HepG2 (cell line): Measurements from ENCODE around the gene C20orf202. TPM values are rescaled to one million over a fixed set of nuclear protein-coding genes. Genes with fewer than 3 reads are reported as not detected.

ENCODE experiments used
- AKAP8 ChIP-seq: sonication (generic); formaldehyde crosslinking; IDR thresholded peaks from 2 replicates; pipeline ENCODE4 v1.5.1; 2020; ENCODE audit warnings: mild to moderate bottlenecking, missing genetic modification reagents
- ARID5B ChIP-seq: IDR thresholded peaks from 2 replicates; pipeline ENCODE4 v1.4.0; 2020; ENCODE audit warnings: mild to moderate bottlenecking, missing genetic modification reagents
- ELK4 ChIP-seq: sonication (generic); formaldehyde crosslinking; IDR thresholded peaks from 2 replicates; pipeline ENCODE4 v1.9.0; 2021; ENCODE audit warnings: missing genetic modification reagents, borderline replicate concordance
- IRF1 ChIP-seq: sonication (generic); formaldehyde crosslinking; IDR thresholded peaks from 2 replicates; pipeline ENCODE4 v1.4.0; 2020; ENCODE audit warnings: low read depth, mild to moderate bottlenecking, missing genetic modification reagents
- LCORL ChIP-seq, 2 experiments: fragments of 450-650 bp in 1 of 2; sonication (generic) in 1 of 2; formaldehyde crosslinking in 1 of 2; IDR thresholded peaks; 2 replicates each; pipeline versions ENCODE4 v1.5.0 to v1.6.1; 2017 to 2020; ENCODE audit warnings: antibody characterized with exemption in 1 of 2, missing genetic modification reagents in 1 of 2
- MAX ChIP-seq: IDR thresholded peaks from 2 replicates; pipeline ENCODE4 v1.6.1; 2012; ENCODE audit warnings: inconsistent platforms
- NFE2 ChIP-seq: sonication (generic); formaldehyde crosslinking; IDR thresholded peaks from 2 replicates; pipeline ENCODE4 v1.4.0; 2020; ENCODE audit warnings: missing genetic modification reagents
- RXRA ChIP-seq: sonication (generic); formaldehyde crosslinking; IDR thresholded peaks from 2 replicates; pipeline ENCODE4 v1.5.1; 2020; ENCODE audit warnings: missing genetic modification reagents
- SAFB2 ChIP-seq: sonication (generic); formaldehyde crosslinking; IDR thresholded peaks from 2 replicates; pipeline ENCODE4 v1.5.1; 2020; ENCODE audit warnings: missing genetic modification reagents, low read depth, mild to moderate bottlenecking, borderline replicate concordance
- SP2 ChIP-seq: sonication (generic); formaldehyde crosslinking; IDR thresholded peaks from 2 replicates; pipeline ENCODE4 v1.5.1; 2020; ENCODE audit warnings: mild to moderate bottlenecking, missing genetic modification reagents
- SP5 ChIP-seq: IDR thresholded peaks from 2 replicates; pipeline ENCODE4 v1.6.1; 2016; ENCODE audit warnings: low read depth, borderline replicate concordance
- TMF1 ChIP-seq: sonication (generic); formaldehyde crosslinking; IDR thresholded peaks from 2 replicates; pipeline ENCODE4 v1.8.1; 2022; ENCODE audit warnings: low read depth, missing genetic modification reagents
- UBTF ChIP-seq: sonication (generic); formaldehyde crosslinking; IDR thresholded peaks from 2 replicates; pipeline ENCODE4 v1.4.0; 2020; ENCODE audit warnings: mild to moderate bottlenecking, missing genetic modification reagents
- ZBTB10 ChIP-seq: sonication (generic); formaldehyde crosslinking; IDR thresholded peaks from 2 replicates; pipeline ENCODE4 v1.4.0; 2020; ENCODE audit warnings: missing genetic modification reagents, borderline replicate concordance
- ZBTB7A ChIP-seq: sonication (generic); formaldehyde crosslinking; IDR thresholded peaks from 2 replicates; pipeline ENCODE4 v1.8.0; 2022; ENCODE audit warnings: mild to moderate bottlenecking, missing genetic modification reagents
- ZNF672 ChIP-seq: sonication (generic); formaldehyde crosslinking; IDR thresholded peaks from 2 replicates; pipeline ENCODE4 v1.8.1; 2022; ENCODE audit warnings: missing genetic modification reagents
- ZNF883 ChIP-seq: sonication (generic); formaldehyde crosslinking; IDR thresholded peaks from 2 replicates; pipeline ENCODE4 v1.5.1; 2020; ENCODE audit warnings: mild to moderate bottlenecking, missing genetic modification reagents; ENCODE audit errors: not compliant biosample characterization
- polyA plus RNA-seq, 8 experiments: library from polyadenylated mRNA; depleted of rRNA in 3 of 8; stranded (reverse) in 7 of 8; unstranded in 1 of 8; fragments of >200 nt; fragmentation: Illumina TruSeq in 4 of 8; extraction: Trizol in 4 of 8; gene quantifications; 2 replicates each; pipeline versions ENCODE4 v1.2.1 to v1.2.3, GENCODE V29; 2011 to 2016; ENCODE audit warnings: low read depth in 4 of 8, missing spikeins in 1 of 8, mixed read lengths in 1 of 8; ENCODE audit not compliant: insufficient read depth in 1 of 8
- total RNA-seq, 5 experiments: library from RNA; depleted of rRNA; stranded (reverse); fragments of >200 nt; fragmentation: Illumina TruSeq; extraction: Trizol; gene quantifications; 2 replicates each; pipeline ENCODE4 v1.2.3, GENCODE V29; 2016; ENCODE audit warnings: low read depth in 1 of 5

The C20orf202 gene
- total and polyA plus RNA-seq, 2 of the 13 experiments (the other 11 are each of a cell fraction or from before 2014, with no cell fraction given) = 0.20 to 1.2 TPM

- TF ChIP-seq SP2 (CRISPR knock-in tag) (0 out of 2 replicates have a peak, but pooled peaks have one; percentile 38), SAFB2 (CRISPR knock-in tag) (peak; percentile 29; the same call in 1 of the 2 replicates), ZNF672 (CRISPR knock-in tag) (peak; percentile 73; the same call in 1 of the 2 replicates), SP5 (peak; percentile 37; the same call in 1 of the 2 replicates), UBTF (0 out of 2 replicates have a peak, but pooled peaks have one; percentile 9), TMF1 (0 out of 2 replicates have a peak, but pooled peaks have one; percentile 34), ZBTB7A (CRISPR knock-in tag) (peak; percentile 44; the same call in 1 of the 2 replicates), AKAP8 (0 out of 2 replicates have a peak, but pooled peaks have one; percentile 38), ARID5B (0 out of 2 replicates have a peak, but pooled peaks have one; percentile 5), ELK4 (no peak), MAX (0 out of 2 replicates have a peak, but pooled peaks have one; percentile 4), IRF1 (CRISPR knock-in tag) (no peak), NFE2 (no peak), ZBTB10 (CRISPR knock-in tag) (no peak), ZNF883 (CRISPR knock-in tag) (peak; percentile 15), RXRA (CRISPR knock-in tag) (0 out of 2 replicates have a peak, but pooled peaks have one; percentile 38), LCORL (IDR thresholded peaks at IDR 0.05) (no peak), LCORL (CRISPR knock-in tag; IDR thresholded peaks at IDR 0.05) (0 out of 2 replicates have a peak, but pooled peaks have one; percentile 20)
These were observed 22.1 kb downstream of the C20orf202 start (continued) for GRCh38 chr20:1225263-1225782.
